Activated CD4-positive, alpha-beta T cell treated with anti-CD3 and anti-CD28 coated beads, Interleukin-2, amount 50 U/mL, for 24 hours (primary cell): ENCODE measurements around the gene PRKAG2.
"Not testable (repeated sequence)": the region's sequence is repeated elsewhere in the genome, so short reads cannot be mapped to it uniquely, and the experiment has no call there.

Source experiments
- DNase-seq, 2 donors: peaks; one replicate each; pipeline ENCODE4 v3.0.0-alpha.2; 2020; ENCODE audit warnings: low read depth in 1 of 2, low spot score in 1 of 2

Gene PRKAG2

GRCh38 chr7:151573046-151573445 is 303.9 kb downstream of the PRKAG2 start:
- not testable (repeated sequence) for DNase-seq

- no peak for DNase-seq
Measured at GRCh38 chr7:151572136-151572535, 304.8 kb downstream of the PRKAG2 start.

GRCh38 chr7:151571471-151571870 is 305.4 kb downstream of the PRKAG2 start:
- DNase-seq = no peak

GRCh38 chr7:151570366-151570915 is 306.5 kb downstream of the PRKAG2 start:
- no peak for DNase-seq

GRCh38 chr7:151568956-151569940 is 307.7 kb downstream of the PRKAG2 start:
- no peak for DNase-seq

- no peak for DNase-seq
Measured at GRCh38 chr7:151566897-151567320, 310.0 kb downstream of the PRKAG2 start.

- no peak for DNase-seq
Measured at GRCh38 chr7:151565541-151565940, 311.4 kb downstream of the PRKAG2 start.

- DNase-seq = no peak
Measured at GRCh38 chr7:151560243-151560642, 316.7 kb downstream of the PRKAG2 start.

- no peak for DNase-seq
Measured at GRCh38 chr7:151559557-151560183, 317.2 kb downstream of the PRKAG2 start.

- DNase-seq = no peak
Measured at GRCh38 chr7:151558575-151558974, 318.3 kb downstream of the PRKAG2 start.

GRCh38 chr7:151556592-151556991 is 320.3 kb downstream of the PRKAG2 start:
- no peak for DNase-seq

- no peak for DNase-seq
Measured at GRCh38 chr7:151553356-151553755, 323.6 kb downstream of the PRKAG2 start.

GRCh38 chr7:151552352-151553028 is 324.4 kb downstream of the PRKAG2 start:
- no peak for DNase-seq

GRCh38 chr7:151551820-151552219 is 325.1 kb downstream of the PRKAG2 start:
- no peak for DNase-seq

- no peak for DNase-seq
Measured at GRCh38 chr7:151550656-151551286, 326.1 kb downstream of the PRKAG2 start.

- no peak for DNase-seq
Measured at GRCh38 chr7:151549644-151550043, 327.3 kb downstream of the PRKAG2 start.

GRCh38 chr7:151549083-151549482 is 327.8 kb downstream of the PRKAG2 start:
- DNase-seq = no peak

- DNase-seq = no peak
Measured at GRCh38 chr7:151544183-151544582, 332.7 kb downstream of the PRKAG2 start.

- no peak for DNase-seq
Measured at GRCh38 chr7:151542606-151543130, 334.2 kb downstream of the PRKAG2 start.

GRCh38 chr7:151541709-151542499 is 335.0 kb downstream of the PRKAG2 start:
- no peak for DNase-seq
